Calu3 (cell line): Measurements from ENCODE around the gene WDR5. TPM values are rescaled to one million over a fixed set of nuclear protein-coding genes. Genes with fewer than 3 reads are reported as not detected.

ENCODE experiments used
- BruUV-seq: library from RNA; stranded (reverse); fragments of 400-500 nt; replicated peaks from 2 replicates; lab custom pipeline; 2021; lab: Mats Ljungman, UMichigan
- CTCF ChIA-PET: fragments of 300-600 bp; sonication (Branson Sonifier 250); formaldehyde crosslinking; loops from one replicate; lab custom pipeline; 2022; ENCODE audit warnings: antibody characterized with exemption; lab: Charles Lee
- DNase-seq: peaks from one replicate; pipeline ENCODE4 v3.0.0; 2022
- H3K27ac Mint-ChIP-seq: one replicate; pipeline ENCODE4 v1.8.0; 2022; ENCODE audit warnings: mixed read lengths; ENCODE audit not compliant: unreplicated experiment
- H3K27me3 Mint-ChIP-seq: one replicate; pipeline ENCODE4 v1.8.0; 2022; ENCODE audit warnings: mixed read lengths; ENCODE audit not compliant: unreplicated experiment
- H3K36me3 Mint-ChIP-seq: one replicate; pipeline ENCODE4 v1.8.0; 2022; ENCODE audit warnings: mild to moderate bottlenecking, moderate library complexity, mixed read lengths; ENCODE audit not compliant: insufficient read depth, unreplicated experiment
- H3K4me1 Mint-ChIP-seq: one replicate; pipeline ENCODE4 v1.8.0; 2022; ENCODE audit warnings: mild to moderate bottlenecking, low read depth, mixed read lengths; ENCODE audit not compliant: unreplicated experiment
- H3K4me3 Mint-ChIP-seq: one replicate; pipeline ENCODE4 v1.8.0; 2022; ENCODE audit warnings: mild to moderate bottlenecking, low read depth, moderate library complexity, mixed read lengths; ENCODE audit not compliant: unreplicated experiment
- H3K9me3 Mint-ChIP-seq: one replicate; pipeline ENCODE4 v1.8.0; 2022; ENCODE audit warnings: low read depth, mixed read lengths; ENCODE audit not compliant: unreplicated experiment
- intact Hi-C: fragments of 100-400 bp; cut with micrococcal nuclease; formaldehyde crosslinking; loops from one replicate; pipeline ENCODE4 v1.10.0; 2022; ENCODE audit not compliant: unreplicated experiment
- total RNA-seq: library from RNA; stranded (reverse); gene quantifications from 2 replicates; pipeline ENCODE4 v1.2.3, GENCODE V29; 2022
- TF ChIP-seq, protein P1 (sequence below): fragments of 200-600 bp; IDR thresholded peaks from one replicate; pipeline ENCODE4 v1.8.0; 2022; ENCODE audit warnings: antibody characterized with exemption; ENCODE audit not compliant: unreplicated experiment

Gene WDR5
- total RNA-seq, 1 experiment from 2014 or later = 27.5 TPM

DNA sequence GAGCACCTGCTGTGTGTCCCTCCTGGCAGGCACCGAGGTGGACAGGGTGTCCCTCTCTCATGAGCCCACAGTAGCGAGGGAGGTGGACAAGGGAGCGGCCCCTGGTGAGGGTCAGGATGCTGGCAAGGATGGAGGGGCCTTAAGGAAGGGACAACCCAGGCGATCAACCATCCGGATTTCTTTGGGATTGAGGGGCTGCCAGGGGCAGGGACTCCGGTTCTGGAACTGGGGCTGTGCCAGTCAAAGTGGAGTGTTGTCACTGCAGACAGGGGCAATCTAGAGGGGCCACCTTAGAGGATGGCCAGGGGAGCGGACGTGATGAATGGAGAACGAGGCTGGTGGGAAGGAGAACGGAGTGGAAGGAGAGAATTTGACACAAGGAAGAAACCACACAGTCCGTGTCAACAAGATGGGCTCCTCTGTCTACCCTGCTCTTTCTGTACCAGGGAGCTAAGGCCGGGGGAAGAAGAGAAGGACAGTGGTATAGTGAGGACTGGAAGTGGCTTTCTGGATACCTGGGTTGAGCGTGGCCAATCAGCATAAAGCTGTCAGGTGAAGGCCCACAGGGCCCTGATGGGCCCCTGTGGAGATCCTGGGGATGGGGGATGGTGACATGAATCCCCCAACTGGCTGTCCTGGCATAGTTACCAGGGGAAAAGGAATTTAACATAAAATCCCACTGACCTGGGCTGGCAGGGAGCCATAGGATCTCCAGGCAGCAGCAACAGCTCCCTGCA, 4.2 kb upstream of the WDR5 start:
- Mint-ChIP-seq H3K36me3 (peaks cover 23% of the 10 kb centered on the region), H3K27ac (no peak overlapping the region), H3K4me1 (peaks cover 16% of the 10 kb centered on the region), H3K27me3 (peaks cover 16% of the 10 kb centered on the region), H3K9me3 (no peaks in the 10 kb centered on the region), H3K4me3 (no peak overlapping the region)
- no peak for DNase-seq
- TF ChIP-seq, protein P1, sequence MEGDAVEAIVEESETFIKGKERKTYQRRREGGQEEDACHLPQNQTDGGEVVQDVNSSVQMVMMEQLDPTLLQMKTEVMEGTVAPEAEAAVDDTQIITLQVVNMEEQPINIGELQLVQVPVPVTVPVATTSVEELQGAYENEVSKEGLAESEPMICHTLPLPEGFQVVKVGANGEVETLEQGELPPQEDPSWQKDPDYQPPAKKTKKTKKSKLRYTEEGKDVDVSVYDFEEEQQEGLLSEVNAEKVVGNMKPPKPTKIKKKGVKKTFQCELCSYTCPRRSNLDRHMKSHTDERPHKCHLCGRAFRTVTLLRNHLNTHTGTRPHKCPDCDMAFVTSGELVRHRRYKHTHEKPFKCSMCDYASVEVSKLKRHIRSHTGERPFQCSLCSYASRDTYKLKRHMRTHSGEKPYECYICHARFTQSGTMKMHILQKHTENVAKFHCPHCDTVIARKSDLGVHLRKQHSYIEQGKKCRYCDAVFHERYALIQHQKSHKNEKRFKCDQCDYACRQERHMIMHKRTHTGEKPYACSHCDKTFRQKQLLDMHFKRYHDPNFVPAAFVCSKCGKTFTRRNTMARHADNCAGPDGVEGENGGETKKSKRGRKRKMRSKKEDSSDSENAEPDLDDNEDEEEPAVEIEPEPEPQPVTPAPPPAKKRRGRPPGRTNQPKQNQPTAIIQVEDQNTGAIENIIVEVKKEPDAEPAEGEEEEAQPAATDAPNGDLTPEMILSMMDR = no peak
- BruUV-seq = no TSS peak
- CTCF ChIA-PET = no interaction called here
- intact Hi-C loops = no loop called here

DNA sequence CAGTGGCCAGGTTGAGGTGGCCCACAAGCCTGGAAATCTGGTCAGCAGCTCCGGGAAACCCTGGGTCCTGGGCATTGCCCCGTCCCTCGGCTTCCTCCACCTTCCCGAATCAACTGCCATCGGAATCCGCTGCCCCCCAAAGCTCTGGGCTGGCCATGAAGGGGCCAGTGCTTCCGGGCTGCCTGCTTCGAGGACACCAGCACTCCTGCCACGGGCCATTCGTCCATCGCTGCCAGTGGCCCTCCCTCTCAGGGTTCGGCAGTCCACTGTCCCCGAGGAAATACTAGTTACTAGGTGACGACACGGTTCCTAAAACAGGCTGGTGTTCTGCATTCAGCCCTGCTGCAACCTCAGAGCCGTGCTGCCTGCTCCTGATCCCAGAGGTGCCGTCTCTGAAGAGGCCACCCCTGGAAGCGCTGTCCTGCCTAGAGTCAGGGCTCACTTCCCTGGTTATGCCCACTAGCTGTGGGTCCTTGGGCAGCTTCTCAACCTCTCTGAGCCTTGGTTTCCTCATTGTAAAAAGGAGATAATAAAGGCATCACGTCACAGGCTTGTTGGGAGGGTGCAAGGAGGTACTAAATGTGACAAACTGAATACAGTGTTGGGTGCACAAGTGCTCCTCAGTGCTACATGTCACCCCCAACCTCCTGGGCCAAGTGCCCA, 3.5 kb upstream of the WDR5 start:
- no peaks in the 10 kb centered on the region for H3K9me3 Mint-ChIP-seq
- CTCF ChIA-PET = no interaction called here
- BruUV-seq = no TSS peak
- no peak overlapping the region for H3K4me3 Mint-ChIP-seq
- H3K27ac Mint-ChIP-seq = no peak overlapping the region
- no peak for DNase-seq
- TF ChIP-seq, protein P1 = no peak
- H3K36me3 Mint-ChIP-seq = peaks cover 29% of the 10 kb centered on the region
- peaks cover 16% of the 10 kb centered on the region for H3K4me1 Mint-ChIP-seq
- peaks cover 15% of the 10 kb centered on the region for H3K27me3 Mint-ChIP-seq
- intact Hi-C loops = no loop called here

DNA sequence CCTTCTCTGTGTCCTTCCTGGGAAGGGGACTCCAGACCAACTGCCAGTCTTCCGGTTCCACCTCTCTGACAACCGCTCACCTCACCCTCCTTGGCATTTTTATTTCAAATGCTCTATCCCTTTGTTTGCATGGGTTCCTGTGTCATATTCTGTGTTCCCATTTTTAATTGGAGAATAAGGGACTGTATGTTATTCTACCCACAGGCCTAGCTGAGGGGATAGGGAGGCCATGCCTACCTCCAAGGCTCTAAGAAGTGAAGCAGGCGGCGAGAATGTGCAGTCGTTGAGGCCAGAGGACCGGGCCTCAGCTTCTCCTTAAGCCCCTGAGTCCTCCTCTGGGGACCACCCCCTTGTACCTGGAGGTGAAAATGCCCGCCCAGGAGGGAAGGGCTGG, 936 bp upstream of the WDR5 start:
- CTCF ChIA-PET = interaction anchor here (1.1 kb wide), 1 partner anchor 28 kb away, joined by 3 read pairs; no protein-coding TSS in a partner anchor
- Mint-ChIP-seq H3K4me1 (peaks cover 24% of the 10 kb centered on the region), H3K4me3 (peak overlapping the region; percentile 84), H3K27me3 (no peaks in the 10 kb centered on the region), H3K9me3 (no peaks in the 10 kb centered on the region), H3K36me3 (peaks cover 38% of the 10 kb centered on the region), H3K27ac (no peak overlapping the region)
- TF ChIP-seq, protein P1 = no peak
- intact Hi-C loops = no loop called here
- BruUV-seq = no TSS peak
- no peak for DNase-seq

DNA sequence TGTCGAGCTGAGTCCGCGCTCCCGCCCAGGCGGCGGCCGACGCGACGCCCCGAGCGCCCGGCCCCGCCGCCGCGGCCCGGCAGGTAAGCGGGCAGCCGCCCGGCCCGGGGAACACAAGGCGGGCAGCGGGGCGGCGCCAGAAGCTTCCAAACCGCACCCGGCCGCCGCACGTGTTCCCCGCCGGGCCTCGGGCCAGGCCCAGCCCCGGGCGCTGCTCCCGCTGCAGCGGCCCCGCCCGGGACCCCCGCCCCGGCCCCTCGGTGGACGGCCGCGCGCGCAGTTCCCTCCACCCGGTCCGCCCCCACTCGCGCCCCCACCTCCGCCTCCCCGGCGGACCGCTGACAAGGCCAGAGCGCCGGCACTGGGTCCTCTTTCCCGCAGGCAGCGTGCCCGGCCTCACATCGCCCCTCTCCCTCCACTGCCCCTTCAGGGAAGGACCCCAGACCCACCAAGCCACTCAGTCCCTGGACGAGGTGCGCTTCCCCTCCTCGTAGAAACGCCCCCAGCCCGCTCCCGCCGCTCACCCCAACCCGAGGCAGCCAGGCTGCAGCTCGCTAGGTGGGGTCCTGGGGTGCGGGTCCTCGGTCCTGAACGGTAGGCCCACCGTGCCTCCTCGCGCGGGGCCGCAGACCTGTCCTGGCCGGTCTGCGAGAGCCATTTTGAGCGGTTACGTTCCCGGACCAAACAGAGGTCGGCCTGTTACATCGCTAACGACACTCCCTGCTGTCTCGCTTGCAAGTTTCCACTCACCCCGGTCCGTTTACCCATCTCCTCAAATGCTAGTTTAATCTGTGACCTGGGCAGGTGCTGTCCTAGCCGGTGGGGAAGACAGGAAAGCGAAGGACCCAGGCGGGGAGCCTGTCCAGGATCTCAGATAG, 475 bp downstream of the WDR5 start:
- Mint-ChIP-seq H3K27ac (peak overlapping the region; percentile 42), H3K36me3 (peaks cover 40% of the 10 kb centered on the region), H3K27me3 (no peaks in the 10 kb centered on the region), H3K9me3 (no peaks in the 10 kb centered on the region), H3K4me3 (peak overlapping the region; percentile 84), H3K4me1 (peaks cover 22% of the 10 kb centered on the region)
- DNase-seq = peak; percentile 4
- no TSS peak for BruUV-seq
- intact Hi-C loops = no loop called here
- TF ChIP-seq, protein P1 = no peak
- CTCF ChIA-PET = interaction anchor here (0.9 to 1.1 kb wide), 2 partner anchors 27 to 111 kb away, joined by 3 to 5 read pairs; partner anchors contain the start of gene BRD3OS
